ENCODE results near the gene SMG1. TPM values are rescaled to one million over a fixed set of nuclear protein-coding genes. Genes with fewer than 3 reads are reported as not detected.
"Not testable (repeated sequence)": the region's sequence is repeated elsewhere in the genome, so short reads cannot be mapped to it uniquely, and the experiment has no call there.

The SMG1 gene
- total RNA-seq: 62.1 and 101 TPM in 2 replicates
- 24.4 and 30.1 TPM in 2 replicates for polyA plus RNA-seq
- polyA plus RNA-seq (2012): 10.4 and 14.8 TPM in 2 replicates
- 46.4 and 65.2 TPM in 2 replicates for polyA minus RNA-seq (ENCODE audit: low replicate concordance)

GRCh38 chr16:18925986-18926865 lies at the start of gene SMG1:
SMG1 (minus strand) TSS chr16:18926408; CDS start chr16:18926041, 367 bp downstream.
- not testable (repeated sequence) for H3K9me3 ChIP-seq (ENCODE audit: control insufficient read depth, insufficient read depth, low read depth, low read length); H3K4me1 ChIP-seq (ENCODE audit: control insufficient read depth, extremely low read depth, insufficient read depth, low read length); H3K27me3 ChIP-seq (ENCODE audit: control insufficient read depth, insufficient read depth, low read length); H4K20me1 ChIP-seq (ENCODE audit: control insufficient read depth, extremely low read depth, insufficient read depth, low read length); H3K36me3 ChIP-seq (ENCODE audit: control insufficient read depth, insufficient read depth, low read length)
- Histone ChIP-seq H2AFZ (ENCODE audit: low read length) (peak within 1 kb of the TSS; percentile 95), H3K4me2 (ENCODE audit: extremely low read depth, insufficient read depth, low read length) (peak within 1 kb of the TSS; percentile 88), H3K9ac (ENCODE audit: insufficient read depth, low read length) (peak within 1 kb of the TSS; percentile 69), H3K79me2 (ENCODE audit: control insufficient read depth, insufficient read depth, low read length) (peaks cover 39% of the 10 kb centered on the region), H3K27ac (ENCODE audit: insufficient read depth, low read length) (peak within 1 kb of the TSS; percentile 86), H3K4me3 (replicated peaks in 1 of 4; ENCODE audit: control extremely low read depth in 1 of 4, insufficient read depth in 1 of 4, low read depth in 3 of 4, low read length in 4 of 4) (peak within 1 kb of the TSS; percentile 52 to 80 (median 63))
- peak; percentile 84 to 92 for DNase-seq (ENCODE audit: low read depth in 2 of 2)

DNA sequence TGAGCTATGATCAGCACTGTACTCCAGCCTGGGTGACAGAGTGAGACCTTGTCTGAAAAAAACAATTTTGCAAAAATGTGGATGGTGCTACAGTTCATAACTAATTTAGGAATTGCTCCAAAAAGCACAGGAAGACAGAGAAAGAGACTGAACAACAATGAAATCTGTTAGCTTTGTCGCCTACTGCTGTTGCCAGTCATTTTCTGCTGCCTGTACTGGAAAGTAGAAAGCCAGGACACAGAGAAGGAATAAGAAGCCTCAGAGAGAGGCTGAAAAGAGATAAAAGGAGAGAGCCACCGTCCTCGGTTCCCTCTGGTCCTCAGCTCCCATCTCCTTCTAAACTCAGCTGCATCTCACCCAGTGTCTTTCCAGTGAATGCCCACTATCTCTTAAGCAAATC lies 48.9 kb upstream of the SMG1 start:
- H2AFZ ChIP-seq (ENCODE audit: low read length): no peak overlapping the region
- H3K9ac ChIP-seq (ENCODE audit: insufficient read depth, low read length): no peak overlapping the region
- H3K36me3 ChIP-seq (ENCODE audit: control insufficient read depth, insufficient read depth, low read length): no peaks in the 10 kb centered on the region
- H3K4me1 ChIP-seq (ENCODE audit: control insufficient read depth, extremely low read depth, insufficient read depth, low read length): no peaks in the 10 kb centered on the region
- no peak overlapping the region for H3K4me3 ChIP-seq (replicated peaks in 1 of 4; ENCODE audit: control extremely low read depth in 1 of 4, insufficient read depth in 1 of 4, low read depth in 3 of 4, low read length in 4 of 4)
- H4K20me1 ChIP-seq (ENCODE audit: control insufficient read depth, extremely low read depth, insufficient read depth, low read length): no peaks in the 10 kb centered on the region
- no peak for TF ChIP-seq EZH2 (IDR thresholded peaks at IDR 0.05; ENCODE audit: low read length, missing control alignments)
- TF ChIP-seq CTCF (conservative IDR thresholded peaks at IDR 0.05 in 1 of 2, IDR thresholded peaks at IDR 0.05 in 1 of 2; ENCODE audit: low read depth in 1 of 2, low read length in 2 of 2): no peak
- no peaks in the 10 kb centered on the region for H3K9me3 ChIP-seq (ENCODE audit: control insufficient read depth, insufficient read depth, low read depth, low read length)
- no peak for DNase-seq (ENCODE audit: low read depth in 2 of 2)
- no peak overlapping the region for H3K27ac ChIP-seq (ENCODE audit: insufficient read depth, low read length)
- H3K4me2 ChIP-seq (ENCODE audit: extremely low read depth, insufficient read depth, low read length): no peak overlapping the region
- no peaks in the 10 kb centered on the region for H3K27me3 ChIP-seq (ENCODE audit: control insufficient read depth, insufficient read depth, low read length)
- no peaks in the 10 kb centered on the region for H3K79me2 ChIP-seq (ENCODE audit: control insufficient read depth, insufficient read depth, low read length)

DNA sequence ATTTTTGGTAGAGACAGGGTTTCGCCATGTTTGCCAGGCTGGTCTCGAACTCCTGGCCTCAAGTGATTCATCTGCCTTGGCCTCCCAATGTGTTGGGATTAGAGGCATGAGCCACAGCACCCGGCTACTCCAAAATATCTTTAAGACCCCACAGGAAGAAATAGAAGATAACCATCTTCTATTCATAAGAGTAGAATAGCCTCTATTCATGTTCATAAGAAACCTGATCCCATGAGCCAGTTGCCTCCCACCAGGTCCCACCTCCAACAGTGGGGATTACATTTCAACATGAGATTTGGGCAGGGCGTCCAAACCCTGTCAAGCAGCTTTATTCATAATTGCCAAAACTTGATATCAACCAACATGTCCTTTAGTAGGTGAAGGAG lies 43.6 kb upstream of the SMG1 start:
- TF ChIP-seq EZH2 (IDR thresholded peaks at IDR 0.05; ENCODE audit: low read length, missing control alignments) (no peak), CTCF (conservative IDR thresholded peaks at IDR 0.05 in 1 of 2, IDR thresholded peaks at IDR 0.05 in 1 of 2; ENCODE audit: low read depth in 1 of 2, low read length in 2 of 2) (no peak)
- Histone ChIP-seq H3K9ac (ENCODE audit: insufficient read depth, low read length) (no peak overlapping the region), H3K9me3 (ENCODE audit: control insufficient read depth, insufficient read depth, low read depth, low read length) (no peaks in the 10 kb centered on the region)

More for the DNA sequence above, 43.6 kb upstream of the SMG1 start:
- Histone ChIP-seq H3K79me2 (ENCODE audit: control insufficient read depth, insufficient read depth, low read length) (no peaks in the 10 kb centered on the region), H3K27me3 (ENCODE audit: control insufficient read depth, insufficient read depth, low read length) (no peaks in the 10 kb centered on the region), H3K4me2 (ENCODE audit: extremely low read depth, insufficient read depth, low read length) (no peak overlapping the region), H3K36me3 (ENCODE audit: control insufficient read depth, insufficient read depth, low read length) (no peaks in the 10 kb centered on the region), H2AFZ (ENCODE audit: low read length) (no peak overlapping the region), H3K4me1 (ENCODE audit: control insufficient read depth, extremely low read depth, insufficient read depth, low read length) (peaks cover 2% of the 10 kb centered on the region), H3K27ac (ENCODE audit: insufficient read depth, low read length) (no peak overlapping the region), H4K20me1 (ENCODE audit: control insufficient read depth, extremely low read depth, insufficient read depth, low read length) (no peaks in the 10 kb centered on the region), H3K4me3 (replicated peaks in 1 of 4; ENCODE audit: control extremely low read depth in 1 of 4, insufficient read depth in 1 of 4, low read depth in 3 of 4, low read length in 4 of 4) (no peak overlapping the region)
- DNase-seq (ENCODE audit: low read depth in 2 of 2): no peak
